GM19397 (cell line): ENCODE results near the gene CENPVL2.
"Not testable (repeated sequence)": the region's sequence is repeated elsewhere in the genome, so short reads cannot be mapped to it uniquely, and the experiment has no call there.

ENCODE experiments used
- ATAC-seq: cut with Tn5 transposase; IDR thresholded peaks from one replicate; pipeline ENCODE4 v1.9.1; 2021; ENCODE audit warnings: mild to moderate bottlenecking, moderate library complexity; ENCODE audit not compliant: unreplicated experiment

Gene CENPVL2

DNA sequence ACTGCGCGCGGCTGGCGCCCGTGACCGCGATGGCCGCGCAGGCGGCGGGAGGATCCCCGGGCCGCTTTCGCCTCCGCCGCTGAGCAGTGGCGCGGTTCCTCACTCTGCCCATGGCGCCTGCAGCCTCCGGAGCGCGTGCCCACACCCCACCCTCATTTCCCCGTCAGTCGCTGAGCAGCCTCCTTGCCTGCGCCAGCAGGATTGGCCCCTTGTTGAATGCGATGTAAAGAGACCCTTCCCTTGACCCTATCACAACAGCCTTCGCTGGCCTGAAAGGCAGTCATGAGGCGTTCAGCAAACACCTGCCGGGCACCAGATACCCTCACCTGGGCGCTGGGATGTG is at the start of gene CENPVL2:
CENPVL2 (minus strand) TSS at position 112 of the 343 bp plus-strand sequence; CDS start at position 112, 0 bp downstream.
- ATAC-seq, result not testable (repeated sequence)

DNA sequence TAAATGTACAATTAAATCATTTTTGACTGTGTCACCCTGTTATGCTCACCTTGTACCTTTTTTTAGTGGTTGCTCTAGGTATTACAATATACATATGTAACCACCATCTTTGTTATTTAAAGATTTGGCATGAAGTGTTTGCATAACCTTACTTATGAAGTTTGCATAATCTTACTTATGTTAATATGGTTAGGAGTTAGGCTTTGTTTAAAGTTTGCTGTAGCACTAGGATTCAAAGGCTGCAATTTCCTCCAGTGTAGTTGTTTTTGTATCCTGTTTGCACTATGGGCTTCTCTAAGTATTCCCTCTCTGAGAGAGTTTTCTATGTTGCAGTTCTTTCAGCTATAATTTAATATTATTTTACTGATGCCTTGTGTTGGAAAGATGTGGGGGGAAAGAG is 45.6 kb upstream of the CENPVL2 start:
- no peak for ATAC-seq

GRCh38 chrX:51712943-51713647 is 30.5 kb upstream of the CENPVL2 start:
- not testable (repeated sequence) for ATAC-seq

DNA sequence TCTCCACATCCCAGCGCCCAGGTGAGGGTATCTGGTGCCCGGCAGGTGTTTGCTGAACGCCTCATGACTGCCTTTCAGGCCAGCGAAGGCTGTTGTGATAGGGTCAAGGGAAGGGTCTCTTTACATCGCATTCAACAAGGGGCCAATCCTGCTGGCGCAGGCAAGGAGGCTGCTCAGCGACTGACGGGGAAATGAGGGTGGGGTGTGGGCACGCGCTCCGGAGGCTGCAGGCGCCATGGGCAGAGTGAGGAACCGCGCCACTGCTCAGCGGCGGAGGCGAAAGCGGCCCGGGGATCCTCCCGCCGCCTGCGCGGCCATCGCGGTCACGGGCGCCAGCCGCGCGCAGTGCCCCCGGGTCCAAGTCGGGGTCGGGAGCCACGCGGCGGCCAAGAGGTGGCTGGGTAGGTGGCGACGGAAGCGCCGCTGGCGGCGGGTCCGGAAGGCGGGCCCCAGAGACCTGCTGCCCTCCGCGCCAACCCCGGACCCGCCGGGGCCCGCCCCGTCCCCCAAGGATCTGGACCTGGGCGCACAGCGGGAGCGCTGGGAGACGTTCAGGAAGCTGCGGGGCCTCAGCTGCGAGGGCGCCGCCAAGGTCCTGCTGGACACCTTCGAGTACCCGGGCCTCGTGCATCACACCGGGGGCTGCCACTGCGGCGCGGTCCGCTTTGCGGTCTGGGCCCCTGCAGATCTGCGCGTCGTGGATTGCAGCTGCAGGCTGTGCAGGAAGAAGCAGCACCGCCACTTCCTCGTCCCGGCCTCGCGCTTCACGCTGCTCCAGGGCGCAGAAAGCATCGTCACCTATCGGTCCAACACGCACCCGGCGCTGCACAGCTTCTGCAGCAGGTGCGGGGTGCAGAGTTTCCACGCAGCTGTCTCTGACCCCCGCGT is 27.9 kb upstream of the CENPVL2 start, which contains the start of gene CENPVL1:
CENPVL1 (plus strand) TSS at position 236 of the 888 bp plus-strand sequence; CDS start at position 236, 0 bp downstream.
- not testable (repeated sequence) for ATAC-seq

DNA sequence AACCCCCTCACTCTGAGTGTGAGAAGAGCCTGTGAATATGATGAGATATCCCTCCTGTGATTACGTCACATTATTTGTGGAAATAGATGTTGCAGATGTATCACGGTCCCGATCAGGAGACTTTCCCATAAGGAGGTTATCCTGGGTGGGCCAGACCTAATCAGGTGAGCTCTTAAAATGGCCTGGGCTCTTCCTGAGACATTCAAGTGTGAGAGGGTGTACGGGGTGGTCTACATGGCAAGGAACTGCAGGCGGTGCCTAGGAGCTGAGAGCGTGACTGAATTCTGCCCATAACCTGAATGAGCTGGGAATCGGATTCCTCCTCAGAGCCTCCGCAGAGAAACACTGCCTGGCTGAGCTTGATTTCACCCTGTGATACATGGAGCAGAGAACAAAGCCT is 14.8 kb upstream of the CENPVL2 start:
- no peak for ATAC-seq

DNA sequence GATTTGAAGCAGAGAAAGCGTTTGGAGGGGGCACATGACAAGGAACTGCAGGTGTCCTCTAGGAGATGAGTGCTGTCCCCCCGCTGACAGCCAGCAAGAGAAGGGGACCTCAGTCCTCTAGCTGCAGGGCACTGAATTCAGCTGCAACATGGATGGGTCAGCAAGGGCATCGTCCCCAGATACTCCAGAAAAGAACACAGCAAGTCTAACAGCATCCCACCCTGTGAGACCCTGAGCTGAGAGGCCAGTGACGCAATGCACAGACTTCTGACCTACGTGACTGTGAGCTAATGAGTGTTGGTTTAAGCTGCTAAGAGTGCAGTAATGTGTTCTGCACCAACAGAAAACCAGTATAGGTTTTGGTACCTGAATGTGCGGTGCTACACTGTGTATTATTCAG is 11.6 kb upstream of the CENPVL2 start:
- no peak for ATAC-seq

DNA sequence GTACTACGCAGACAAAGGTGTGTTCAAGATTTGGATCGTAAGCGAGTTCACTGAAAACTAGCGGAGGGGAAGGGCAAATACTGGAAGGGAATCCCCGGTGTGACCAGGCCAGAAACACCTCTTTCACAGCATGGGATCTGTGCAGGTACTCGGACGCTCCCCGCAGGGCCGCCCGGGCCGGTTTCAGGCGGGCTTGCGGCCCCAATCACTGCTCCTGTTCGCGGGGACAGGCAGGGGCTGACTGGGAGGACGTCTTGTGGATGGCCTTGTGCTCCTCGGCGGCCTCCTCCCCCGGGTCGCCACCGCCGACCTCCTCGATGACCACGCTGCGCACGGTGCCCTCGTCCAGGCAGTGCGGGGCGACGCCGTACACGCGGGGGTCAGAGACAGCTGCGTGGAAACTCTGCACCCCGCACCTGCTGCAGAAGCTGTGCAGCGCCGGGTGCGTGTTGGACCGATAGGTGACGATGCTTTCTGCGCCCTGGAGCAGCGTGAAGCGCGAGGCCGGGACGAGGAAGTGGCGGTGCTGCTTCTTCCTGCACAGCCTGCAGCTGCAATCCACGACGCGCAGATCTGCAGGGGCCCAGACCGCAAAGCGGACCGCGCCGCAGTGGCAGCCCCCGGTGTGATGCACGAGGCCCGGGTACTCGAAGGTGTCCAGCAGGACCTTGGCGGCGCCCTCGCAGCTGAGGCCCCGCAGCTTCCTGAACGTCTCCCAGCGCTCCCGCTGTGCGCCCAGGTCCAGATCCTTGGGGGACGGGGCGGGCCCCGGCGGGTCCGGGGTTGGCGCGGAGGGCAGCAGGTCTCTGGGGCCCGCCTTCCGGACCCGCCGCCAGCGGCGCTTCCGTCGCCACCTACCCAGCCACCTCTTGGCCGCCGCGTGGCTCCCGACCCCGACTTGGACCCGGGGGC is 567 bp downstream of the CENPVL2 start:
- ATAC-seq, result not testable (repeated sequence)

- not testable (repeated sequence) for ATAC-seq
Measured at GRCh38 chrX:51679689-51680433, 2.8 kb downstream of the CENPVL2 start.

GRCh38 chrX:51665981-51666380 is 16.6 kb downstream of the CENPVL2 start:
- ATAC-seq, result no peak

- ATAC-seq, result no peak
Measured at GRCh38 chrX:51643377-51643776, 39.3 kb downstream of the CENPVL2 start.

DNA sequence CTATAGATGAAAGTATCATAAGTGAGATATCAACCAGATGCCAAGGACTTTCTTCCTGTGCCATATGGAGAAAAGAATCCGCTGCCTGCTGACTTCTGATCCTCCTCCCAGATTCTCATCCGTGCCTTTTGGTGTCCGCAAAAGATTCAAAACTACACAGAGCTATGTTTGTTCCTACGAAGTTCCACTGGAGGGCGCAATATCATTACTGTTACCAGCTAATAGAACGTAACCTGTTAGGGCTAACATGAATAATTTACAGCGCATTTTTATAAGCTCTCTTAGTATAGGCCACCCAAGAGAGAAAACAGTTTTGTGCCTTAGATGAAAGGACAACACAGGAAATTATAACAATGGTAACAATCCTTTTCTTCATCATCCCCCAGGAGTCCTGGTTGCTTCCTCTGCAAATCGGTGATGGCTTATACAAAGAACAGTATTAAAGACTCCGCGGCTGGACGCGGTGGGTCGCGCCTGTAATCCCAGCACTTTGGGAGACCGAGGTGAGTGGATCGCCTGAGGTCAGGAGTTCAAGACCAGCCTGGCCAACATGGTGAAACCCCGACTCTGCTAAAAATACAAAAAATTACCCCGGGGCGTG is 41.1 kb downstream of the CENPVL2 start:
- no peak for ATAC-seq

DNA sequence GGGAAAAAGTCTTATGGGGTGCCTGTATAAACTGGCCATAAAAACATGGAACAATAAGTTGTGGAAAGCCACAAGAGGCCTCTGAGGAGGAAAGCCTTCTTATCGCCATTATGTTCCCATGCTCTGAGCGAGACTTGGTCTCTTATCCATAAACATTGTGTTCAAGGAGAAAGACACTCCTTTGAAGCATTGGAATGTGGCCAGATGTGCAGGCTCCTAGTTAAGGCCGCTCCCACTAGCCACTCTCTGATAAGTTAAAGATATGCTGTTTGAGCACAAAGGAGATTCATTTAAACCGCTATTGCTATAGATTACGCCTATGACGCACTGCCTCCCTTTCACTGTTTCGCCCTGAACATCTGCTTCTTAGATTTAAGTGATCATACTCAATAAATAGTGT is 46.1 kb downstream of the CENPVL2 start:
- ATAC-seq, result not testable (repeated sequence)
